ENCODE data around the gene YES1. TPM values are rescaled to one million over a fixed set of nuclear protein-coding genes. Genes with fewer than 3 reads are reported as not detected.

The YES1 gene
- polyA plus RNA-seq, 1 donor from 2014 or later: 12.0 TPM

DNA sequence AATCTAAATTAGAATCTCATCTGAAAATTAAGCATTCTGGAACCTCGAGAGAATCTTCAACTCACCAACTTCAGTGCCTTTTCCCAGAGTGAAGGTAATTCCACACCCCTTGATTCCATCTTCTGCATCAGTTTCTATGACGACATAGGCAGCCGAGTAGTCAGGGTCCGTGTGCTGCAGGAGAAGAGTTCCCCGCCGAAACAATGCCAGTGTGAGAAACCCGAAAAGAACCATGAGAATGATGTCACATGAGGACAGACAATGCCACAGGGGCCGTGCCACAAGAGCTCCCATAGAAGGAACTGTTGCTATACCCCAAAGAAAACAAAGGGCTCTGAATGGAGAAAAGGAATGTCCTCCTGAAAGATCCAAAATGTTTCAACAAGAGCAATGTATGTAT, 105.6 kb downstream of the YES1 start:
- Histone ChIP-seq H3K9me2 (ENCODE audit: insufficient read depth, low read length) (no peaks in the 10 kb centered on the region), H3K4me2 (ENCODE audit: low read length) (no peak overlapping the region), H3K79me2 (replicated peaks; ENCODE audit: insufficient read depth, low read length) (no peaks in the 10 kb centered on the region), H2AFZ (ENCODE audit: low read depth, low read length) (no peak overlapping the region), H3K27ac (ENCODE audit: low read length) (no peak overlapping the region), H3K9me3 (ENCODE audit: low read length) (no peaks in the 10 kb centered on the region), H3K36me3 (ENCODE audit: insufficient read depth, low read length) (no peaks in the 10 kb centered on the region), H3F3A (ENCODE audit: insufficient read depth, low read length, poor library complexity, severe bottlenecking) (no peaks in the 10 kb centered on the region), H3K27me3 (ENCODE audit: insufficient read depth, low read depth, low read length) (peaks cover 3% of the 10 kb centered on the region), H3K9ac (ENCODE audit: low read length) (no peak overlapping the region), H3K4me3 (ENCODE audit: low read length) (no peak overlapping the region), H4K20me1 (ENCODE audit: insufficient read depth) (no peaks in the 10 kb centered on the region)
- TF ChIP-seq MXI1 (conservative IDR thresholded peaks at IDR 0.05; ENCODE audit: poor library complexity, severe bottlenecking) (no peak), POLR2AphosphoS5 (IDR thresholded peaks at IDR 0.05) (no peak), EZH2 (IDR thresholded peaks at IDR 0.05; ENCODE audit: borderline replicate concordance, insufficient read depth, low read length, poor library complexity, severe bottlenecking) (no peak), EP300 (conservative IDR thresholded peaks at IDR 0.05; ENCODE audit: poor library complexity, severe bottlenecking) (no peak), RAD21 (conservative IDR thresholded peaks at IDR 0.05) (no peak), TAF1 (IDR thresholded peaks at IDR 0.05; ENCODE audit: low read depth) (no peak), SMC3 (conservative IDR thresholded peaks at IDR 0.05; ENCODE audit: poor library complexity) (no peak)
- TF ChIP-seq, protein P1, sequence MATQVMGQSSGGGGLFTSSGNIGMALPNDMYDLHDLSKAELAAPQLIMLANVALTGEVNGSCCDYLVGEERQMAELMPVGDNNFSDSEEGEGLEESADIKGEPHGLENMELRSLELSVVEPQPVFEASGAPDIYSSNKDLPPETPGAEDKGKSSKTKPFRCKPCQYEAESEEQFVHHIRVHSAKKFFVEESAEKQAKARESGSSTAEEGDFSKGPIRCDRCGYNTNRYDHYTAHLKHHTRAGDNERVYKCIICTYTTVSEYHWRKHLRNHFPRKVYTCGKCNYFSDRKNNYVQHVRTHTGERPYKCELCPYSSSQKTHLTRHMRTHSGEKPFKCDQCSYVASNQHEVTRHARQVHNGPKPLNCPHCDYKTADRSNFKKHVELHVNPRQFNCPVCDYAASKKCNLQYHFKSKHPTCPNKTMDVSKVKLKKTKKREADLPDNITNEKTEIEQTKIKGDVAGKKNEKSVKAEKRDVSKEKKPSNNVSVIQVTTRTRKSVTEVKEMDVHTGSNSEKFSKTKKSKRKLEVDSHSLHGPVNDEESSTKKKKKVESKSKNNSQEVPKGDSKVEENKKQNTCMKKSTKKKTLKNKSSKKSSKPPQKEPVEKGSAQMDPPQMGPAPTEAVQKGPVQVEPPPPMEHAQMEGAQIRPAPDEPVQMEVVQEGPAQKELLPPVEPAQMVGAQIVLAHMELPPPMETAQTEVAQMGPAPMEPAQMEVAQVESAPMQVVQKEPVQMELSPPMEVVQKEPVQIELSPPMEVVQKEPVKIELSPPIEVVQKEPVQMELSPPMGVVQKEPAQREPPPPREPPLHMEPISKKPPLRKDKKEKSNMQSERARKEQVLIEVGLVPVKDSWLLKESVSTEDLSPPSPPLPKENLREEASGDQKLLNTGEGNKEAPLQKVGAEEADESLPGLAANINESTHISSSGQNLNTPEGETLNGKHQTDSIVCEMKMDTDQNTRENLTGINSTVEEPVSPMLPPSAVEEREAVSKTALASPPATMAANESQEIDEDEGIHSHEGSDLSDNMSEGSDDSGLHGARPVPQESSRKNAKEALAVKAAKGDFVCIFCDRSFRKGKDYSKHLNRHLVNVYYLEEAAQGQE (IDR thresholded peaks at IDR 0.05; ENCODE audit: borderline replicate concordance): no peak
- TF ChIP-seq, protein P2, sequence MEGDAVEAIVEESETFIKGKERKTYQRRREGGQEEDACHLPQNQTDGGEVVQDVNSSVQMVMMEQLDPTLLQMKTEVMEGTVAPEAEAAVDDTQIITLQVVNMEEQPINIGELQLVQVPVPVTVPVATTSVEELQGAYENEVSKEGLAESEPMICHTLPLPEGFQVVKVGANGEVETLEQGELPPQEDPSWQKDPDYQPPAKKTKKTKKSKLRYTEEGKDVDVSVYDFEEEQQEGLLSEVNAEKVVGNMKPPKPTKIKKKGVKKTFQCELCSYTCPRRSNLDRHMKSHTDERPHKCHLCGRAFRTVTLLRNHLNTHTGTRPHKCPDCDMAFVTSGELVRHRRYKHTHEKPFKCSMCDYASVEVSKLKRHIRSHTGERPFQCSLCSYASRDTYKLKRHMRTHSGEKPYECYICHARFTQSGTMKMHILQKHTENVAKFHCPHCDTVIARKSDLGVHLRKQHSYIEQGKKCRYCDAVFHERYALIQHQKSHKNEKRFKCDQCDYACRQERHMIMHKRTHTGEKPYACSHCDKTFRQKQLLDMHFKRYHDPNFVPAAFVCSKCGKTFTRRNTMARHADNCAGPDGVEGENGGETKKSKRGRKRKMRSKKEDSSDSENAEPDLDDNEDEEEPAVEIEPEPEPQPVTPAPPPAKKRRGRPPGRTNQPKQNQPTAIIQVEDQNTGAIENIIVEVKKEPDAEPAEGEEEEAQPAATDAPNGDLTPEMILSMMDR (IDR thresholded peaks at IDR 0.05; ENCODE audit: poor library complexity, severe bottlenecking): no peak

- Histone ChIP-seq H3K79me2 (replicated peaks; ENCODE audit: insufficient read depth, low read length) (no peaks in the 10 kb centered on the region), H3K9me3 (ENCODE audit: low read length) (no peaks in the 10 kb centered on the region), H3F3A (ENCODE audit: insufficient read depth, low read length, poor library complexity, severe bottlenecking) (no peaks in the 10 kb centered on the region), H3K27me3 (ENCODE audit: insufficient read depth, low read depth, low read length) (no peaks in the 10 kb centered on the region), H3K9ac (ENCODE audit: low read length) (no peak overlapping the region), H2AFZ (ENCODE audit: low read depth, low read length) (no peak overlapping the region), H3K4me2 (ENCODE audit: low read length) (no peak overlapping the region), H3K27ac (ENCODE audit: low read length) (no peak overlapping the region), H4K20me1 (ENCODE audit: insufficient read depth) (no peaks in the 10 kb centered on the region), H3K9me2 (ENCODE audit: insufficient read depth, low read length) (no peaks in the 10 kb centered on the region), H3K4me3 (ENCODE audit: low read length) (no peak overlapping the region), H3K36me3 (ENCODE audit: insufficient read depth, low read length) (no peaks in the 10 kb centered on the region)
- no peak for TF ChIP-seq RAD21 (conservative IDR thresholded peaks at IDR 0.05)
- no peak for TF ChIP-seq POLR2AphosphoS5 (IDR thresholded peaks at IDR 0.05)
- no peak for TF ChIP-seq EZH2 (IDR thresholded peaks at IDR 0.05; ENCODE audit: borderline replicate concordance, insufficient read depth, low read length, poor library complexity, severe bottlenecking)
- TF ChIP-seq SMC3 (conservative IDR thresholded peaks at IDR 0.05; ENCODE audit: poor library complexity): no peak
- no peak for TF ChIP-seq TAF1 (IDR thresholded peaks at IDR 0.05; ENCODE audit: low read depth)
- no peak for TF ChIP-seq EP300 (conservative IDR thresholded peaks at IDR 0.05; ENCODE audit: poor library complexity, severe bottlenecking)
- no peak for TF ChIP-seq MXI1 (conservative IDR thresholded peaks at IDR 0.05; ENCODE audit: poor library complexity, severe bottlenecking)
- TF ChIP-seq, protein P2 (IDR thresholded peaks at IDR 0.05; ENCODE audit: poor library complexity, severe bottlenecking): no peak
- TF ChIP-seq, protein P1 (IDR thresholded peaks at IDR 0.05; ENCODE audit: borderline replicate concordance): no peak
Measured at GRCh38 chr18:703213-703967, 108.7 kb downstream of the YES1 start.

All from neural cell (in vitro differentiated cells).